HT1080 (cell line): ENCODE measurements around the gene FXN. TPM values are rescaled to one million over a fixed set of nuclear protein-coding genes. Genes with fewer than 3 reads are reported as not detected.

ENCODE experiments used
- DNase-seq: peaks from one replicate; pipeline ENCODE4 v3.0.0-alpha.2; 2015; ENCODE audit warnings: low read depth
- small RNA-seq: library from RNA; depleted of rRNA; stranded (forward); fragments of <200 nt; gene quantifications from one replicate; pipeline ENCODE3, GENCODE V24; 2014
- total RNA-seq: library from RNA; depleted of rRNA; stranded (reverse); fragments of >200 nt; shearing (Covaris generic); gene quantifications from 2 replicates; pipeline ENCODE4 v1.2.3, GENCODE V29; 2014; rRNA removed

FXN gene
- total RNA-seq, 1 experiment from 2014 or later: 31.9 TPM

- no peak for DNase-seq
These were observed 101.8 kb downstream of the FXN start for GRCh38 chr9:69137311-69137710.

GRCh38 chr9:69139596-69139995 lies 104.0 kb downstream of the FXN start:
- DNase-seq: no peak

- DNase-seq: no peak
These were observed 104.7 kb downstream of the FXN start for GRCh38 chr9:69140123-69140735.

GRCh38 chr9:69141851-69142250 lies 106.3 kb downstream of the FXN start:
- DNase-seq: no peak

GRCh38 chr9:69143291-69143690 lies 107.7 kb downstream of the FXN start:
- DNase-seq: peak; percentile 58

- no peak for DNase-seq
These were observed 109.7 kb downstream of the FXN start for GRCh38 chr9:69145144-69145715.

GRCh38 chr9:69147041-69147834 lies 111.7 kb downstream of the FXN start:
- DNase-seq: no peak

GRCh38 chr9:69149321-69149807 lies 113.8 kb downstream of the FXN start:
- DNase-seq: peak; percentile 33

Small RNA genes within 50 kb of the gene (small RNA-seq; reads per million reads assigned to genes)
- gene AL162730.1: not detected

Other genes starting within 250 kb of the FXN start
- not detected in 2 replicates for gene PRKACG, start 21.6 kb upstream of the FXN start, total RNA-seq
- 107 and 115 TPM in 2 replicates for gene TJP2, start 138.5 kb downstream of the FXN start, total RNA-seq